OCI-LY7 (cell line): Measurements from ENCODE around the gene SORCS3.

Experiments used
- EZH2phosphoT487 ChIP-seq: fragments of 200-600 bp; sonication (generic); IDR thresholded peaks from 2 replicates; pipeline ENCODE4 v1.6.1; 2018; ENCODE audit warnings: low read depth, borderline replicate concordance, mild to moderate bottlenecking, mixed run types, antibody characterized with exemption, low read length, moderate library complexity, mixed read lengths
- TF ChIP-seq, protein P1 (sequence below): fragments of 200-600 bp; sonication (generic); conservative IDR thresholded peaks from 2 replicates; pipeline ENCODE4 v1.5.1; 2014; ENCODE audit warnings: mild to moderate bottlenecking, antibody characterized with exemption, low read length, moderate library complexity, mixed read lengths

DNA sequence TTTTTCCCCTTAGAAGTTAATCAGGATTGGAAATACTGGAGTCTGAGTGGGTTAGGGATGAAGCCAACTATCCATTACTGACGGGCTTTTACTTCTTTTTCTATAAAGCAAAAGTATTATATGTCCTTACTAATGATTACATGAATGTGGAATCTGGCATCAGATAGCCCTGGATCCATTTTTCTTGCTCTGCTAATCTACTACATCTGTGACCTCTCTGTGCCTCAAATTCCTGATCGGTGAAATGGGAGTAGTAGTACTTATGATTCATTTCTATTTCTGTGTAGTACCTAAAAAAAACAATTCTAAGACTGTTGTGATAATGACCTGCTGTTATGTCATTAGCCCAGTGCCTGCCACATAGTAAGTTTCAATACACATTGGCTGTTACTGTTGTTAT lies 621.6 kb downstream of the SORCS3 start:
- TF ChIP-seq EZH2phosphoT487, result no peak
- TF ChIP-seq, protein P1, sequence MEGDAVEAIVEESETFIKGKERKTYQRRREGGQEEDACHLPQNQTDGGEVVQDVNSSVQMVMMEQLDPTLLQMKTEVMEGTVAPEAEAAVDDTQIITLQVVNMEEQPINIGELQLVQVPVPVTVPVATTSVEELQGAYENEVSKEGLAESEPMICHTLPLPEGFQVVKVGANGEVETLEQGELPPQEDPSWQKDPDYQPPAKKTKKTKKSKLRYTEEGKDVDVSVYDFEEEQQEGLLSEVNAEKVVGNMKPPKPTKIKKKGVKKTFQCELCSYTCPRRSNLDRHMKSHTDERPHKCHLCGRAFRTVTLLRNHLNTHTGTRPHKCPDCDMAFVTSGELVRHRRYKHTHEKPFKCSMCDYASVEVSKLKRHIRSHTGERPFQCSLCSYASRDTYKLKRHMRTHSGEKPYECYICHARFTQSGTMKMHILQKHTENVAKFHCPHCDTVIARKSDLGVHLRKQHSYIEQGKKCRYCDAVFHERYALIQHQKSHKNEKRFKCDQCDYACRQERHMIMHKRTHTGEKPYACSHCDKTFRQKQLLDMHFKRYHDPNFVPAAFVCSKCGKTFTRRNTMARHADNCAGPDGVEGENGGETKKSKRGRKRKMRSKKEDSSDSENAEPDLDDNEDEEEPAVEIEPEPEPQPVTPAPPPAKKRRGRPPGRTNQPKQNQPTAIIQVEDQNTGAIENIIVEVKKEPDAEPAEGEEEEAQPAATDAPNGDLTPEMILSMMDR, result no peak
